Naive thymus-derived CD8-positive, alpha-beta T cell (primary cell): ENCODE results near the gene ZNF821. TPM values are rescaled to one million over a fixed set of nuclear protein-coding genes. Genes with fewer than 3 reads are reported as not detected.
A peak's percentile ranks its signal among the peaks of the same experiment; 100 is the strongest.
"Not testable (repeated sequence)": the region's sequence is repeated elsewhere in the genome, so short reads cannot be mapped to it uniquely, and the experiment has no call there.

ENCODE experiments used
- ATAC-seq, 2 donors: fragments of 150-1000 bp; cut with Tn5 transposase in 1 of 2; sonication (Bioruptor Pico), chemical (Tn5 transposase) in 1 of 2; 1 replicate in 1 of 2; 2 replicates in 1 of 2; pipeline ENCODE4 v1.10.0; 2021; ENCODE audit warnings: mild to moderate bottlenecking in 2 of 2, moderate library complexity in 2 of 2
- POLR2A ChIA-PET: fragments of 350-600 bp; sonication (Branson Sonifier 250); formaldehyde crosslinking; loops from one replicate; lab custom pipeline; 2021; ENCODE audit warnings: antibody characterized with exemption; lab: Charles Lee
- DNase-seq, 10 donors: peaks; one replicate each; pipeline versions ENCODE4 v3.0.0 to v3.0.0-alpha.2; 2020 to 2022
- H3K27ac Mint-ChIP-seq, 10 donors: one replicate each; pipeline ENCODE4 v1.8.0; 2020 to 2022; ENCODE audit warnings: mild to moderate bottlenecking in 10 of 10, mixed read lengths in 10 of 10, moderate library complexity in 4 of 10, inconsistent platforms in 1 of 10
- H3K27me3 Mint-ChIP-seq, 5 donors: one replicate each; pipeline ENCODE4 v1.8.0; 2021 to 2022; ENCODE audit warnings: mixed read lengths in 5 of 5
- H3K36me3 Mint-ChIP-seq, 3 donors: one replicate each; pipeline ENCODE4 v1.8.0; 2020 to 2022; ENCODE audit warnings: mixed read lengths in 3 of 3, mild to moderate bottlenecking in 2 of 3, inconsistent platforms in 1 of 3
- H3K4me1 Mint-ChIP-seq, 4 donors: one replicate each; pipeline ENCODE4 v1.8.0; 2021 to 2022; ENCODE audit warnings: mixed read lengths in 4 of 4
- H3K4me3 Mint-ChIP-seq, 10 donors: one replicate each; pipeline ENCODE4 v1.8.0; 2020 to 2022; ENCODE audit warnings: mild to moderate bottlenecking in 10 of 10, mixed read lengths in 10 of 10, moderate library complexity in 6 of 10, inconsistent platforms in 1 of 10
- H3K9me3 Mint-ChIP-seq, 9 donors: one replicate each; pipeline ENCODE4 v1.8.0; 2020 to 2022; ENCODE audit warnings: mixed read lengths in 9 of 9, mild to moderate bottlenecking in 3 of 9, inconsistent platforms in 1 of 9, moderate library complexity in 1 of 9
- polyA plus RNA-seq, 3 donors: library from polyadenylated mRNA; unstranded; fragments of 300-500 nt; fragmentation: Illumina TruSeq; gene quantifications; one replicate each; pipeline ENCODE4 v1.2.3, GENCODE V29; 2021
- total RNA-seq, 8 experiments: library from RNA in 2 of 8; stranded (reverse) in 2 of 8; gene quantifications; one replicate each; pipeline ENCODE4 v1.2.3 and lab custom pipeline; 2021 to 2026

Gene ZNF821
- total and polyA plus RNA-seq, 5 experiments from 2014 or later: 4.3 to 5.4 (median 4.9) TPM

GRCh38 chr16:71880176-71880575, 3.8 kb downstream of the ZNF821 start:
- Mint-ChIP-seq H3K27ac (peak overlapping the region in 4 of 10 donors; percentile 15 to 79 (median 52)), H3K27me3 (peaks cover 0 to 2% (median 0%) of the 10 kb centered on the region in 5 donors), H3K4me3 (peak overlapping the region in 7 of 10 donors; percentile 33 to 85 (median 76)), H3K4me1 (peaks cover 37 to 54% (median 52%) of the 10 kb centered on the region in 4 donors), H3K36me3 (peaks cover 7 to 18% (median 8%) of the 10 kb centered on the region in 3 donors), H3K9me3 (peaks cover 0 to 2% (median 0%) of the 10 kb centered on the region in 9 donors)
- DNase-seq (no peak), ATAC-seq (no peak)
- POLR2A ChIA-PET: interaction anchor here (0.6 to 5.0 kb wide), 4 partner anchors 8 to 72 kb away, joined by 3 to 76 read pairs (median 9); partner anchors contain the start of gene AP1G1

DNA sequence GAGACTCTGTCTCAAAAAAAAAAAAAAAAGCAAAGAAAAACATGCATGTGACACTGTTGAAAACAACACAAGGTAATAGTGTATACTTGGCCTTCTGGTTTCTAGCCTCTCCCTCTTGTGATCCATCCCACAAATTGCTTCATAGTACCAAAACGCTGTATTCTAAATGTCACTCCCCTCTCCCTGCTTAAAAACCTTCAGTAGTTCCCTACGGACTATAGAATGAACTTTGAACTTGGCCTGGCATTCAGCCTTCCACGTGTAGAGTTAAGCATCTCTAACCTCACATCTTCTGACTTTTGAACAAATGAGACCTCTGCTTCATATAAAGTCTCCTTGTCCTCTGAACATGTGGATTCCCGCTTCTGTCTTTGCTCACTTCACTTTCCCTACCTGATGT, 5.1 kb downstream of the ZNF821 start:
- POLR2A ChIA-PET: interaction anchor here (0.6 kb wide), 1 partner anchor 13 kb away, joined by 5 read pairs; no protein-coding TSS in a partner anchor
- Mint-ChIP-seq H3K27ac (peak overlapping the region in 2 of 10 donors; percentile 58 to 79), H3K4me3 (peak overlapping the region in 1 of 10 donors; percentile 25), H3K27me3 (no peaks in the 10 kb centered on the region), H3K36me3 (peaks cover 7 to 19% (median 8%) of the 10 kb centered on the region in 3 donors), H3K9me3 (no peaks in the 10 kb centered on the region), H3K4me1 (peaks cover 32 to 44% (median 43%) of the 10 kb centered on the region in 4 donors)
- ATAC-seq (no peak), DNase-seq (no peak)

- Mint-ChIP-seq H3K9me3 (no peaks in the 10 kb centered on the region), H3K4me1 (peaks cover 0 to 24% (median 14%) of the 10 kb centered on the region in 4 donors), H3K27me3 (no peaks in the 10 kb centered on the region), H3K36me3 (peaks cover 0 to 8% (median 3%) of the 10 kb centered on the region in 3 donors), H3K4me3 (peak overlapping the region; percentile 24 to 76 (median 52)), H3K27ac (peak overlapping the region; percentile 72 to 94 (median 86))
- POLR2A ChIA-PET: interaction anchor here (0.6 kb wide), 1 partner anchor 110 kb away, joined by 4 read pairs; no protein-coding TSS in a partner anchor
- no peak for DNase-seq
- ATAC-seq: no peak
Measured at GRCh38 chr16:71873199-71873598, 10.8 kb downstream of the ZNF821 start.

- Mint-ChIP-seq H3K9me3 (no peaks in the 10 kb centered on the region), H3K4me3 (no peak overlapping the region), H3K36me3 (peaks cover 0 to 14% (median 3%) of the 10 kb centered on the region in 3 donors), H3K27me3 (no peaks in the 10 kb centered on the region), H3K4me1 (peaks cover 0 to 24% (median 14%) of the 10 kb centered on the region in 4 donors), H3K27ac (no peak overlapping the region)
- DNase-seq (no peak), ATAC-seq (no peak)
- POLR2A ChIA-PET: interaction anchor here (1.8 kb wide), 1 partner anchor 10 kb away, joined by 5 read pairs; no protein-coding TSS in a partner anchor
Measured at GRCh38 chr16:71870818-71871217, 13.2 kb downstream of the ZNF821 start.

DNA sequence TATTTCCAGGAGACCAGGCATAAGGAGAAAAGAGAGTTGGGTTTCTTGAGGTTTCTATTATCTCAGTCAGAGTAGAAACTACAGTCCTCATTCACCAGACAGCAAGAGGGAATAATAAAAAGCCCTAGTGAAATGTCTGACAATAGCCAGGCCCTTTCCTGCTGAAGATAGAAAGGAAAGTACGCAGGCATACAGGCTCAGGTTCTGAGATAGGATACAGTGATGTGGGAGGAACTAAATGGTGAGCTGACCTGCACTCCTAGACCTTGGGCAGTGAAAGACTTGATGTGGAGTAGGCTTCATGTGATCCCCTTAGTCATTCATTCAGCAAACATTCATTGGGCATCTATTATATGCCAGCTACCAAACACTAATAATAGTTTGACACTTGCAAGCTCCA, 14.9 kb downstream of the ZNF821 start:
- H3K9me3 Mint-ChIP-seq: no peaks in the 10 kb centered on the region
- H3K4me1 Mint-ChIP-seq: peaks cover 0 to 24% (median 14%) of the 10 kb centered on the region in 4 donors
- POLR2A ChIA-PET: no interaction called here
- peaks cover 0 to 22% (median 4%) of the 10 kb centered on the region in 3 donors for H3K36me3 Mint-ChIP-seq
- no peaks in the 10 kb centered on the region for H3K27me3 Mint-ChIP-seq
- ATAC-seq (no peak), DNase-seq (no peak)
- no peak overlapping the region for H3K4me3 Mint-ChIP-seq
- H3K27ac Mint-ChIP-seq: no peak overlapping the region

DNA sequence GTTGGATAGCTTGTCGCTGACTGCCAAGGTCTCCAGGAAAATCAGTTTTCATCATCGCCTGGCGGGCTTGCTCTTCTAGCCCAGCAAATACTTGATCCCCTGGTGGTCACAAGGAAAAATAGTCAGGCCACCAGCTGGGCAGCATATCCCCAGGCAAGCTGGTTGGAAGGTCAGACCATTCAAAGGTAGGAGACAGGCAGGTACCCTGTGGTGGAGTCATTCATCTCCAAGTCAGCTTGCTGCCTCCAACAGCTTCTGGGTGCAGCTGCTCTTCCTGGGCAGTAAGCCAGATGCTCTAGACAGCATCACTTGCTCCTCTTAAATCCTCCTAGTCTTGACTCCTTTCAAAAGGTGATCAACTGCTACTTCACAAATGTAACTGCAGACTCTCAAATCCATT, 16.0 kb downstream of the ZNF821 start:
- Mint-ChIP-seq H3K4me1 (peaks cover 0 to 20% (median 10%) of the 10 kb centered on the region in 4 donors), H3K27me3 (no peaks in the 10 kb centered on the region), H3K4me3 (no peak overlapping the region), H3K36me3 (peaks cover 0 to 28% (median 7%) of the 10 kb centered on the region in 3 donors), H3K9me3 (no peaks in the 10 kb centered on the region), H3K27ac (no peak overlapping the region)
- DNase-seq (no peak), ATAC-seq (no peak)
- POLR2A ChIA-PET: interaction anchor here (0.5 kb wide), 2 partner anchors 25 to 64 kb away, joined by 3 read pairs; no protein-coding TSS in a partner anchor

GRCh38 chr16:71867175-71867574, 16.8 kb downstream of the ZNF821 start:
- POLR2A ChIA-PET: interaction anchor here (0.6 kb wide), 1 partner anchor 89 kb away, joined by 3 read pairs; no protein-coding TSS in a partner anchor
- H3K4me1 Mint-ChIP-seq: peaks cover 0 to 12% (median 3%) of the 10 kb centered on the region in 4 donors

DNA sequence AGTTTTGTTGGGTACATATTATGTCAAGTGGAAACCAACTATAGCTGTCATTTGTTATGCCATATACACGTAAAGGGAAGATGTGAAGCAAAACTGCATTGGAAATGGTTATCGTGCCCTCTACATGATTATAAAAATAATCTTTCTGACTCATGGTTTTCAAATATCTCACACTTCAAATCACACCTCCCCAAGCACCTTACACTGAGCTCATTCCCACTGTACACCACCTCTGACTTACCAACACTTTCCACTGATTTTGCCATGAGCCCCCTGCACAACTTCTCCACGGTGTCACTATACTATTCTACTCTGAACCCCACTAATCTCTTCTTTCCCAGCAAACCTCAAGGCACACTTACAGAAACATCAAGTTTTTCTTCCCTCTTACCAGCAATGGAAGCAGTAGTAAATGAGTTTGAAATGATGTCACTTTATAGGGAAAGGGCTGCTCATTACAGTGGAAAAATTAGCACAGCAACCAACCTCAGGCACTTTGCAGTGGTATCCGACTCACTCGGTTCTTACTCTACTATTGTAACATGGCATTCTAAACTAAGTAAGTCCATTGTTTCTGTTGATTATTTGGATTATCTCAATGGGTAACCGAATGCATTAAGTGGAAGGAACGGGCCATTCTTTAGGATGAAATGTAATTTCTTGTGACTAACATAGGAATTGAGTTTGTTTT, 18.7 kb downstream of the ZNF821 start:
- H3K4me1 Mint-ChIP-seq: peaks cover 0 to 11% (median 3%) of the 10 kb centered on the region in 4 donors
- H3K9me3 Mint-ChIP-seq: no peaks in the 10 kb centered on the region
- DNase-seq: no peak
- H3K36me3 Mint-ChIP-seq: peaks cover 0 to 37% (median 5%) of the 10 kb centered on the region in 3 donors
- peak overlapping the region in 1 of 10 donors; percentile 2 for H3K4me3 Mint-ChIP-seq
- ATAC-seq: no peak
- no peaks in the 10 kb centered on the region for H3K27me3 Mint-ChIP-seq
- POLR2A ChIA-PET: interaction anchor here (0.5 to 0.7 kb wide), 2 partner anchors 14 to 33 kb away, joined by 3 to 4 read pairs; no protein-coding TSS in a partner anchor
- peak overlapping the region in 1 of 10 donors; percentile 32 for H3K27ac Mint-ChIP-seq

More at GRCh38 chr16:71867175-71867574, 16.8 kb downstream of the ZNF821 start:
- peaks cover 0 to 28% (median 7%) of the 10 kb centered on the region in 3 donors for H3K36me3 Mint-ChIP-seq
- not testable (repeated sequence) for ATAC-seq, DNase-seq, H3K27ac Mint-ChIP-seq, H3K27me3 Mint-ChIP-seq, H3K9me3 Mint-ChIP-seq, H3K4me3 Mint-ChIP-seq

DNA sequence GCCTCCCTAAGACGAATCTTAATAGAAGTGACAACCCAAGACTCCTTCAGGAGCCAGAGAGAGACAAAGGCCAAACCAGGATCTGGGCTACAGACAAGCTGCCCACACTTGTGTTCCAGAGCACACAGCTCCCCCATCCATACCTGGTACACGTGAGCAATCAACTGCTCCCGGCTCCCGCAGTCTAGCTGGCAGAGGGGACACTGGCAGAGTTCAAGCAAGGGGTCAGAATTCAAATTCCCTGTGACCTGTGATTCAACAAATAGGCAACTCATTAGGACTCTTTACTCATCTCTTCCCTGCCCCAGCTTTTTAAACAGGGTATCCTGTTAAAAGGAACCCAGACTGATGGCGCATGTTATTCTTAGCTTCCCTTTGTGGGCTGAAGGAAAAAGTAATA, 20.0 kb downstream of the ZNF821 start:
- ATAC-seq (no peak), DNase-seq (no peak)
- Mint-ChIP-seq H3K36me3 (peaks cover 0 to 45% (median 5%) of the 10 kb centered on the region in 3 donors), H3K4me3 (no peak overlapping the region), H3K27me3 (no peaks in the 10 kb centered on the region), H3K4me1 (peaks cover 2 to 6% (median 5%) of the 10 kb centered on the region in 4 donors), H3K9me3 (no peaks in the 10 kb centered on the region), H3K27ac (no peak overlapping the region)
- POLR2A ChIA-PET: no interaction called here

DNA sequence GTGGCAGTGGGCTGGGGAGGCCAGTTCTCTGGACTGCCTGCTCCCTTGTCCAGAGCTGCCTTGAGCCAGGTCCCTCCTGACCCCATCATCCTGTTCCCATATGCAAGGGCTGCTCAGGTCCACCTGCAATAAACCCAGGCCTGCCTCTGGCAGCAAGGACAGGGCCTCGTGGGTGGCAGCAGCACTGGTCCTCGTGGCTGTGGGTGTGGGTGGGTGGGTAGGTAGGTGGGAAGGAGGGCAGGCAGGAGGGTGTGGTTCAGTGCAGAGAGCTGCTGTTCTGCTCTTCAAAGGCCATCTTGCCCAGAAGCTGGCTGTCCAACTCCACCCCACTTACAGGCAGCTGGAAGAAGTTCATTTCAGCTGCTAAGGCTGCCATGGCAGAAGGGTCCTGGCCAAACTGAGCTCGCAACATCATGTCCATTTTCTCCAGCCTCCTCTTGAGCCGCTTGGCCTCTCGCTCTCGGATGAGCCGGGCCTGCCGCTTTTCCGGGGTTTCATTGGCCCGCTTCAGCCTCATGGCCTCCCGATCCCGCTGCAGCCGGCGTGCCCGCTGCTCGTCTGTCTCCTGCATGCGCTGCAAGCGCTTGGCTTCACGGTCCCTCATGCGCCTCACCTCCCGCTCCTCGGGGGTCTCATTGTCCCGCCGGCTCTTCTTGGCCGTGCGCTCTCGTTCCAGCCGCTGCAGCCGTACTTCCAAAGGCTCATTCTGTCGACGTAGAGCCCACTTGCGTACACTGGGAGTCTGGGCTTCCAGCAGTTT, 24.0 kb downstream of the ZNF821 start:
- DNase-seq (no peak), ATAC-seq (no peak)
- Mint-ChIP-seq H3K27ac (peak overlapping the region in 3 of 10 donors; percentile 20 to 58 (median 27)), H3K36me3 (peaks cover 0 to 43% (median 5%) of the 10 kb centered on the region in 3 donors), H3K27me3 (no peaks in the 10 kb centered on the region), H3K4me3 (no peak overlapping the region), H3K9me3 (no peaks in the 10 kb centered on the region), H3K4me1 (peaks cover 20 to 31% (median 28%) of the 10 kb centered on the region in 4 donors)
- POLR2A ChIA-PET: no interaction called here

- no peaks in the 10 kb centered on the region for H3K9me3 Mint-ChIP-seq
- DNase-seq (peak in 1 of 10 donors; percentile 45), ATAC-seq (peak; percentile 32 to 35)
- peak overlapping the region in 8 of 10 donors; percentile 29 to 93 (median 70) for H3K27ac Mint-ChIP-seq
- no peaks in the 10 kb centered on the region for H3K27me3 Mint-ChIP-seq
- POLR2A ChIA-PET: interaction anchor here (2.7 kb wide), 1 partner anchor 26 kb away, joined by 11 read pairs; no protein-coding TSS in a partner anchor
- H3K36me3 Mint-ChIP-seq: peaks cover 0 to 56% (median 5%) of the 10 kb centered on the region in 3 donors
- H3K4me3 Mint-ChIP-seq: peak overlapping the region in 2 of 10 donors; percentile 6 to 80
- H3K4me1 Mint-ChIP-seq: peaks cover 28 to 69% (median 57%) of the 10 kb centered on the region in 4 donors
Measured at GRCh38 chr16:71855937-71856662, 27.9 kb downstream of the ZNF821 start.
